Measurements from ENCODE around the gene ESRRA. TPM values are rescaled to one million over a fixed set of nuclear protein-coding genes. Genes with fewer than 3 reads are reported as not detected.

The ESRRA gene
- total and polyA plus RNA-seq, 9 of the 15 experiments (the other 6 are each of a cell fraction or from before 2014, with no cell fraction given) = 0.27 to 89.7 (median 23.7) TPM

GRCh38 chr11:64284962-64285884 is 20.1 kb upstream of the ESRRA start, which contains the start of gene GPR137 (continued):
- TF ChIP-seq RNF219 (CRISPR knock-in tag; IDR thresholded peaks at IDR 0.05) = no peak
- TF ChIP-seq HMGN3 (IDR thresholded peaks at IDR 0.05; ENCODE audit: borderline replicate concordance, extremely low read depth, insufficient read length, low read depth, low read length) = peak; percentile 46
- peak; percentile 64 for TF ChIP-seq ATF7 (IDR thresholded peaks at IDR 0.05)
- TF ChIP-seq, protein P1, sequence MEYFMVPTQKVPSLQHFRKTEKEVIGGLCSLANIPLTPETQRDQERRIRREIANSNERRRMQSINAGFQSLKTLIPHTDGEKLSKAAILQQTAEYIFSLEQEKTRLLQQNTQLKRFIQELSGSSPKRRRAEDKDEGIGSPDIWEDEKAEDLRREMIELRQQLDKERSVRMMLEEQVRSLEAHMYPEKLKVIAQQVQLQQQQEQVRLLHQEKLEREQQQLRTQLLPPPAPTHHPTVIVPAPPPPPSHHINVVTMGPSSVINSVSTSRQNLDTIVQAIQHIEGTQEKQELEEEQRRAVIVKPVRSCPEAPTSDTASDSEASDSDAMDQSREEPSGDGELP (CRISPR knock-in tag; IDR thresholded peaks at IDR 0.05; ENCODE audit: borderline replicate concordance) = no peak
- no peak for TF ChIP-seq ZNF174 (CRISPR knock-in tag; IDR thresholded peaks at IDR 0.05)
- no peak for TF ChIP-seq JUNB (CRISPR knock-in tag; conservative IDR thresholded peaks at IDR 0.05)
- TF ChIP-seq, protein P2, sequence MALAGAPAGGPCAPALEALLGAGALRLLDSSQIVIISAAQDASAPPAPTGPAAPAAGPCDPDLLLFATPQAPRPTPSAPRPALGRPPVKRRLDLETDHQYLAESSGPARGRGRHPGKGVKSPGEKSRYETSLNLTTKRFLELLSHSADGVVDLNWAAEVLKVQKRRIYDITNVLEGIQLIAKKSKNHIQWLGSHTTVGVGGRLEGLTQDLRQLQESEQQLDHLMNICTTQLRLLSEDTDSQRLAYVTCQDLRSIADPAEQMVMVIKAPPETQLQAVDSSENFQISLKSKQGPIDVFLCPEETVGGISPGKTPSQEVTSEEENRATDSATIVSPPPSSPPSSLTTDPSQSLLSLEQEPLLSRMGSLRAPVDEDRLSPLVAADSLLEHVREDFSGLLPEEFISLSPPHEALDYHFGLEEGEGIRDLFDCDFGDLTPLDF (CRISPR knock-in tag; IDR thresholded peaks at IDR 0.05) = peak; percentile 47; the same call in 1 of the 2 replicates
- TF ChIP-seq HOMEZ (CRISPR knock-in tag; IDR thresholded peaks at IDR 0.05) = no peak
- TF ChIP-seq E2F5 (CRISPR knock-in tag; IDR thresholded peaks at IDR 0.05) = no peak
- peak; percentile 57 for TF ChIP-seq SMAD4 (CRISPR knock-in tag; conservative IDR thresholded peaks at IDR 0.05)
- TF ChIP-seq PPARD (CRISPR knock-in tag; IDR thresholded peaks at IDR 0.05) = no peak
- no peak for TF ChIP-seq ZNF507 (tag; conservative IDR thresholded peaks at IDR 0.05)
- TF ChIP-seq, protein P3, sequence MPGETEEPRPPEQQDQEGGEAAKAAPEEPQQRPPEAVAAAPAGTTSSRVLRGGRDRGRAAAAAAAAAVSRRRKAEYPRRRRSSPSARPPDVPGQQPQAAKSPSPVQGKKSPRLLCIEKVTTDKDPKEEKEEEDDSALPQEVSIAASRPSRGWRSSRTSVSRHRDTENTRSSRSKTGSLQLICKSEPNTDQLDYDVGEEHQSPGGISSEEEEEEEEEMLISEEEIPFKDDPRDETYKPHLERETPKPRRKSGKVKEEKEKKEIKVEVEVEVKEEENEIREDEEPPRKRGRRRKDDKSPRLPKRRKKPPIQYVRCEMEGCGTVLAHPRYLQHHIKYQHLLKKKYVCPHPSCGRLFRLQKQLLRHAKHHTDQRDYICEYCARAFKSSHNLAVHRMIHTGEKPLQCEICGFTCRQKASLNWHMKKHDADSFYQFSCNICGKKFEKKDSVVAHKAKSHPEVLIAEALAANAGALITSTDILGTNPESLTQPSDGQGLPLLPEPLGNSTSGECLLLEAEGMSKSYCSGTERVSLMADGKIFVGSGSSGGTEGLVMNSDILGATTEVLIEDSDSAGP (CRISPR knock-in tag; IDR thresholded peaks at IDR 0.05) = no peak
- no peak for TF ChIP-seq BACH1 (tag; IDR thresholded peaks at IDR 0.05)
- no peak for TF ChIP-seq BRF1 (IDR thresholded peaks at IDR 0.05; ENCODE audit: borderline replicate concordance, extremely low read depth, insufficient read length)
- TF ChIP-seq FOXJ2 (tag; IDR thresholded peaks at IDR 0.05) = no peak
- no peak for TF ChIP-seq KDM2B (CRISPR knock-in tag; IDR thresholded peaks at IDR 0.05)
- no peak for TF ChIP-seq ZNF77 (CRISPR knock-in tag; IDR thresholded peaks at IDR 0.05)
